ENCODE results near the gene ANGEL2.

ANGEL2 gene

GRCh38 chr1:212958175-212958574 lies 57.5 kb downstream of the ANGEL2 start:
- DNase-seq (ENCODE audit: low read depth): peak; percentile 82
- no peak overlapping the region for H3K4me3 ChIP-seq (ENCODE audit: low read depth, low read length)
- no peak for TF ChIP-seq CTCF (conservative IDR thresholded peaks at IDR 0.05; ENCODE audit: low read depth, low read length)

GRCh38 chr1:212957546-212957945 lies 58.1 kb downstream of the ANGEL2 start:
- DNase-seq (ENCODE audit: low read depth): no peak
- no peak for TF ChIP-seq CTCF (conservative IDR thresholded peaks at IDR 0.05; ENCODE audit: low read depth, low read length)
- no peak overlapping the region for H3K4me3 ChIP-seq (ENCODE audit: low read depth, low read length)

GRCh38 chr1:212955961-212956620 lies 59.6 kb downstream of the ANGEL2 start:
- no peak overlapping the region for H3K4me3 ChIP-seq (ENCODE audit: low read depth, low read length)
- no peak for DNase-seq (ENCODE audit: low read depth)
- no peak for TF ChIP-seq CTCF (conservative IDR thresholded peaks at IDR 0.05; ENCODE audit: low read depth, low read length)

GRCh38 chr1:212955098-212955497 lies 60.6 kb downstream of the ANGEL2 start:
- no peak for TF ChIP-seq CTCF (conservative IDR thresholded peaks at IDR 0.05; ENCODE audit: low read depth, low read length)
- H3K4me3 ChIP-seq (ENCODE audit: low read depth, low read length): no peak overlapping the region
- no peak for DNase-seq (ENCODE audit: low read depth)

GRCh38 chr1:212954514-212954913 lies 61.2 kb downstream of the ANGEL2 start:
- no peak overlapping the region for H3K4me3 ChIP-seq (ENCODE audit: low read depth, low read length)
- DNase-seq (ENCODE audit: low read depth): no peak
- TF ChIP-seq CTCF (conservative IDR thresholded peaks at IDR 0.05; ENCODE audit: low read depth, low read length): no peak

GRCh38 chr1:212953321-212953720 lies 62.3 kb downstream of the ANGEL2 start:
- no peak for TF ChIP-seq CTCF (conservative IDR thresholded peaks at IDR 0.05; ENCODE audit: low read depth, low read length)
- no peak overlapping the region for H3K4me3 ChIP-seq (ENCODE audit: low read depth, low read length)
- no peak for DNase-seq (ENCODE audit: low read depth)

- no peak for DNase-seq (ENCODE audit: low read depth)
- no peak for TF ChIP-seq CTCF (conservative IDR thresholded peaks at IDR 0.05; ENCODE audit: low read depth, low read length)
- no peak overlapping the region for H3K4me3 ChIP-seq (ENCODE audit: low read depth, low read length)
These were observed 63.1 kb downstream of the ANGEL2 start for GRCh38 chr1:212952641-212952976.

Data from choroid plexus epithelial cell (primary cell).